ENCODE measurements around the gene ARHGAP44.

The ARHGAP44 gene

GRCh38 chr17:13031718-13032350 is 242.5 kb downstream of the ARHGAP44 start:
- Histone ChIP-seq H3K27me3 (ENCODE audit: insufficient read depth, insufficient read length) (no peaks in the 10 kb centered on the region), H3K9ac (ENCODE audit: insufficient read length, low read depth) (no peak overlapping the region), H3K4me1 (ENCODE audit: insufficient read depth, insufficient read length) (no peaks in the 10 kb centered on the region), H3K36me3 (ENCODE audit: insufficient read depth, insufficient read length, low read length) (no peaks in the 10 kb centered on the region), H3K9me3 (ENCODE audit: insufficient read depth, low read length) (0 out of 2 replicates have a peak, but pooled peaks cover 5% of the 10 kb centered on the region), H3K4me3 (ENCODE audit: insufficient read length, low read depth) (no peak overlapping the region)
- DNase-seq (ENCODE audit: low read depth, low spot score) = no peak
- peak; percentile 27 for TF ChIP-seq YY1 (IDR thresholded peaks at IDR 0.05; ENCODE audit: insufficient read depth, insufficient read length)
- TF ChIP-seq ZNF274 (IDR thresholded peaks at IDR 0.05; ENCODE audit: low read depth, low read length) = no peak
- TF ChIP-seq SUZ12 (IDR thresholded peaks at IDR 0.05; ENCODE audit: extremely low read depth, insufficient read depth, insufficient read length) = no peak

GRCh38 chr17:13035420-13035819 is 246.1 kb downstream of the ARHGAP44 start:
- Histone ChIP-seq H3K36me3 (ENCODE audit: insufficient read depth, insufficient read length, low read length) (no peaks in the 10 kb centered on the region), H3K9ac (ENCODE audit: insufficient read length, low read depth) (no peak overlapping the region), H3K4me3 (ENCODE audit: insufficient read length, low read depth) (no peak overlapping the region), H3K9me3 (ENCODE audit: insufficient read depth, low read length) (0 out of 2 replicates have a peak, but pooled peaks cover 5% of the 10 kb centered on the region), H3K4me1 (ENCODE audit: insufficient read depth, insufficient read length) (no peaks in the 10 kb centered on the region), H3K27me3 (ENCODE audit: insufficient read depth, insufficient read length) (no peaks in the 10 kb centered on the region)
- no peak for TF ChIP-seq SUZ12 (IDR thresholded peaks at IDR 0.05; ENCODE audit: extremely low read depth, insufficient read depth, insufficient read length)
- no peak for TF ChIP-seq YY1 (IDR thresholded peaks at IDR 0.05; ENCODE audit: insufficient read depth, insufficient read length)
- TF ChIP-seq ZNF274 (IDR thresholded peaks at IDR 0.05; ENCODE audit: low read depth, low read length) = no peak
- DNase-seq (ENCODE audit: low read depth, low spot score) = no peak

- Histone ChIP-seq H3K4me3 (ENCODE audit: insufficient read length, low read depth) (no peak overlapping the region), H3K9ac (ENCODE audit: insufficient read length, low read depth) (no peak overlapping the region), H3K27me3 (ENCODE audit: insufficient read depth, insufficient read length) (no peaks in the 10 kb centered on the region), H3K9me3 (ENCODE audit: insufficient read depth, low read length) (0 out of 2 replicates have a peak, but pooled peaks cover 5% of the 10 kb centered on the region), H3K36me3 (ENCODE audit: insufficient read depth, insufficient read length, low read length) (no peaks in the 10 kb centered on the region), H3K4me1 (ENCODE audit: insufficient read depth, insufficient read length) (no peaks in the 10 kb centered on the region)
- TF ChIP-seq YY1 (IDR thresholded peaks at IDR 0.05; ENCODE audit: insufficient read depth, insufficient read length) (no peak), ZNF274 (IDR thresholded peaks at IDR 0.05; ENCODE audit: low read depth, low read length) (no peak), SUZ12 (IDR thresholded peaks at IDR 0.05; ENCODE audit: extremely low read depth, insufficient read depth, insufficient read length) (no peak)
- DNase-seq (ENCODE audit: low read depth, low spot score) = no peak
Measured at GRCh38 chr17:13036751-13037150, 247.5 kb downstream of the ARHGAP44 start.

DNA sequence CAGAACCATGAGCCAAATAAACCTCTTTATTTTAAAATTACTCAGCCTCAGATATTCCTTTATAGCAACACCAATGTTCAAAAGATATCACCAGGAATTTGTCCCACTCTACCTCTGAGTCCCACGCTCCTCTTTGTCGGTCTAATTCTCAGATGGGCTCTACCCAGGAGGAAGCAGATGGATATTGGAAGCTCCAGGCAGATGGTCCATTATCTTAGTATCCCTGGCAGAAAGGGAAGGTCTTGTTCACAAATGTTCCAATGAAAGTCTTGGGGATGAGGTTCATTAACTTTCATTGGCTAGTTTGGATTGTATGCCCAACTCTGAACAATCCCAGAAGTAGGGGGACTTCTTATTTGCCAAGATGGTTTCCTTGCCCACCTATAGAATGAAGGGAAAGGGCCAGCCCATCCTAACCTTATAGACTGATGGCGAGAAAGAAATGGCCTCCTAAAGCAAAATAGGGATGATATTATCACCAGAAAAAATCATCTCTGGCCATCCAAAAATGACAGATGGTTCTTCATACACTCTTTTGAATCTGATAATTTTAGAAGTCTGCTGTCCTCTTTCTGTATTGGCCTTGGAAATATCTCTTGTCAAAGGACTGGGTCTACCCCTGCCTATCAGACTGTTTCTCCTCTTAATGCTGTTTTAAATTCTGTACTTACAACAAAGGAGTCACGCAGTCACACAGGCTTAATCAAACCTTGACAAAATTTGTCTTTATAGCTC is 249.8 kb downstream of the ARHGAP44 start:
- Histone ChIP-seq H3K4me1 (ENCODE audit: insufficient read depth, insufficient read length) (no peaks in the 10 kb centered on the region), H3K27me3 (ENCODE audit: insufficient read depth, insufficient read length) (no peaks in the 10 kb centered on the region), H3K9me3 (ENCODE audit: insufficient read depth, low read length) (0 out of 2 replicates have a peak, but pooled peaks cover 5% of the 10 kb centered on the region), H3K9ac (ENCODE audit: insufficient read length, low read depth) (no peak overlapping the region), H3K4me3 (ENCODE audit: insufficient read length, low read depth) (no peak overlapping the region), H3K36me3 (ENCODE audit: insufficient read depth, insufficient read length, low read length) (no peaks in the 10 kb centered on the region)
- DNase-seq (ENCODE audit: low read depth, low spot score) = no peak
- TF ChIP-seq ZNF274 (IDR thresholded peaks at IDR 0.05; ENCODE audit: low read depth, low read length) (no peak), YY1 (IDR thresholded peaks at IDR 0.05; ENCODE audit: insufficient read depth, insufficient read length) (no peak), SUZ12 (IDR thresholded peaks at IDR 0.05; ENCODE audit: extremely low read depth, insufficient read depth, insufficient read length) (no peak)
